Pancreas (tissue), 10 donors: ENCODE measurements around the gene GPX7. TPM values are rescaled to one million over a fixed set of nuclear protein-coding genes. Genes with fewer than 3 reads are reported as not detected.

ENCODE experiments used
- ATAC-seq, 4 donors: fragments of 200-7000 bp; cut with Tn5 transposase; one replicate each; pipeline versions ENCODE4 v1.8.0 to v1.9.1; 2020; ENCODE audit warnings: mild to moderate bottlenecking in 4 of 4, moderate library complexity in 4 of 4
- DNase-seq, 6 donors: peaks; one replicate each; pipeline ENCODE4 v3.0.0-alpha.2; 2020
- FAIRE-seq: peaks from 2 replicates; lab custom pipeline; 2012; peaks lifted over from hg19 to GRCh38; lab: Jason Lieb, UNC
- H3K27ac ChIP-seq, 4 donors: fragments of 200-600 bp; sonication (generic); 1 replicate in 3 of 4; 2 replicates in 1 of 4; pipeline versions ENCODE4 v1.5.0 to v1.8.0; 2020
- H3K27me3 ChIP-seq, 4 donors: fragments of 200-600 bp; one replicate each; pipeline ENCODE4 v1.8.0; 2021
- H3K36me3 ChIP-seq, 3 donors: fragments of 200-600 bp; sonication (generic) in 1 of 3; one replicate each; pipeline versions ENCODE4 v1.5.0 to v1.8.0; 2020 to 2021
- H3K4me1 ChIP-seq, 3 donors: fragments of 200-600 bp; one replicate each; pipeline ENCODE4 v1.8.0; 2021
- H3K4me3 ChIP-seq, 4 donors: fragments of 200-600 bp; sonication (generic) in 2 of 4; one replicate each; pipeline versions ENCODE4 v1.5.0 to v1.8.0; 2020 to 2021
- H3K9me3 ChIP-seq, 4 donors: fragments of 200-600 bp; one replicate each; pipeline ENCODE4 v1.8.0; 2021
- WGBS, 2 donors: extraction: QIAGEN DNeasy Blood & Tissue Kit; methylation state at CpG; one replicate each; pipeline ENCODE4 v1.1.7; 2013; 5-methylcytosine and 5-hydroxymethylcytosine counted together
- intact Hi-C, 3 donors: fragments of 100-400 bp; cut with DNase I; formaldehyde crosslinking; loops; one replicate each; pipeline versions ENCODE4 v1.11.1 to v1.14.2; 2022
- polyA plus RNA-seq, 2 donors: library from polyadenylated mRNA; stranded (reverse); fragments of 200-250 nt; gene quantifications; one replicate each; pipeline ENCODE4 v1.2.3, GENCODE V29; 2013
- total RNA-seq, 6 donors: library from RNA; stranded (reverse); fragmentation: NEBNext Ultra II Directional in 4 of 6; extraction: Animal tissue kit (Norgen Biotek cat#: 25700) in 4 of 6; gene quantifications; one replicate each; pipeline versions ENCODE4 v1.2.1 to v1.2.4, GENCODE V29; 2021 to 2023
- TF ChIP-seq, protein P1 (sequence below), 4 donors: fragments of 200-600 bp; sonication (generic) in 3 of 4; IDR thresholded peaks; one replicate each; pipeline versions ENCODE4 v1.5.0 to v1.8.0; 2021; ENCODE audit warnings: antibody characterized with exemption in 4 of 4
- donor health status: healthy with polysubstance abuse.
- donor health status: DM: no; HTN: no; CAD: no; lungs with moderate emphysema.
- donor health status: DM: no; HTN: no; CAD: no.
- donor health status: control.
- donor health status: control.
- donor health status: Bipolar disorder and iron deficiency.
- donor health status: DM: yes; HTN: yes; CAD: no.
- donor health status: DM: no; HTN: no; CAD: no.
- donor health status: DM: no; HTN: no; CAD: no.
- donor health status: DM: yes; HTN: yes; CAD: no.

GPX7 gene
- total and polyA plus RNA-seq, 8 donors = 3.4 to 14.6 (median 9.0) TPM

- no peak overlapping the region for H3K27ac ChIP-seq
- H3K27me3 ChIP-seq = no peaks in the 10 kb centered on the region
- H3K9me3 ChIP-seq = no peaks in the 10 kb centered on the region
- no peaks in the 10 kb centered on the region for H3K4me1 ChIP-seq
- TF ChIP-seq, protein P1, sequence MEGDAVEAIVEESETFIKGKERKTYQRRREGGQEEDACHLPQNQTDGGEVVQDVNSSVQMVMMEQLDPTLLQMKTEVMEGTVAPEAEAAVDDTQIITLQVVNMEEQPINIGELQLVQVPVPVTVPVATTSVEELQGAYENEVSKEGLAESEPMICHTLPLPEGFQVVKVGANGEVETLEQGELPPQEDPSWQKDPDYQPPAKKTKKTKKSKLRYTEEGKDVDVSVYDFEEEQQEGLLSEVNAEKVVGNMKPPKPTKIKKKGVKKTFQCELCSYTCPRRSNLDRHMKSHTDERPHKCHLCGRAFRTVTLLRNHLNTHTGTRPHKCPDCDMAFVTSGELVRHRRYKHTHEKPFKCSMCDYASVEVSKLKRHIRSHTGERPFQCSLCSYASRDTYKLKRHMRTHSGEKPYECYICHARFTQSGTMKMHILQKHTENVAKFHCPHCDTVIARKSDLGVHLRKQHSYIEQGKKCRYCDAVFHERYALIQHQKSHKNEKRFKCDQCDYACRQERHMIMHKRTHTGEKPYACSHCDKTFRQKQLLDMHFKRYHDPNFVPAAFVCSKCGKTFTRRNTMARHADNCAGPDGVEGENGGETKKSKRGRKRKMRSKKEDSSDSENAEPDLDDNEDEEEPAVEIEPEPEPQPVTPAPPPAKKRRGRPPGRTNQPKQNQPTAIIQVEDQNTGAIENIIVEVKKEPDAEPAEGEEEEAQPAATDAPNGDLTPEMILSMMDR (IDR thresholded peaks at IDR 0.05) = no peak
- 63 to 74% methylated on average over 5 of the region's 5 CpGs for WGBS, 2 donors
- DNase-seq = no peak
- no peaks in the 10 kb centered on the region for H3K36me3 ChIP-seq
- no peak for ATAC-seq
- intact Hi-C loops = no loop called here
- FAIRE-seq = no peak
- no peak overlapping the region for H3K4me3 ChIP-seq
Observed at GRCh38 chr1:52567943-52568342, 34.2 kb upstream of the GPX7 start.

GRCh38 chr1:52569449-52570210 is 32.5 kb upstream of the GPX7 start:
- intact Hi-C loops = no loop called here
- Histone ChIP-seq H3K9me3 (no peaks in the 10 kb centered on the region), H3K4me1 (no peaks in the 10 kb centered on the region), H3K27ac (no peak overlapping the region), H3K27me3 (no peaks in the 10 kb centered on the region), H3K36me3 (no peaks in the 10 kb centered on the region), H3K4me3 (no peak overlapping the region)
- FAIRE-seq = no peak
- no peak for DNase-seq
- ATAC-seq = no peak
- TF ChIP-seq, protein P1 (IDR thresholded peaks at IDR 0.05) = no peak
- WGBS, 2 donors = 67 to 68% methylated on average over 7 of the region's 7 CpGs

GRCh38 chr1:52571783-52572182 is 30.4 kb upstream of the GPX7 start:
- H3K36me3 ChIP-seq = no peaks in the 10 kb centered on the region
- FAIRE-seq (no peak), ATAC-seq (no peak), DNase-seq (no peak)
- no peaks in the 10 kb centered on the region for H3K9me3 ChIP-seq
- no peaks in the 10 kb centered on the region for H3K4me1 ChIP-seq
- intact Hi-C loops = no loop called here
- no peak overlapping the region for H3K27ac ChIP-seq
- 74 to 82% methylated on average over 1 of the region's 1 CpG for WGBS, 2 donors
- no peaks in the 10 kb centered on the region for H3K27me3 ChIP-seq
- no peak overlapping the region for H3K4me3 ChIP-seq
- TF ChIP-seq, protein P1 (IDR thresholded peaks at IDR 0.05) = no peak

- H3K36me3 ChIP-seq = no peaks in the 10 kb centered on the region
- WGBS, 2 donors = 92 to 95% methylated on average over 4 of the region's 4 CpGs
- FAIRE-seq = no peak
Observed at GRCh38 chr1:52572387-52572786, 29.8 kb upstream of the GPX7 start.

More at GRCh38 chr1:52572387-52572786, 29.8 kb upstream of the GPX7 start:
- no peak for DNase-seq
- Histone ChIP-seq H3K4me3 (no peak overlapping the region), H3K9me3 (no peaks in the 10 kb centered on the region), H3K4me1 (no peaks in the 10 kb centered on the region), H3K27ac (no peak overlapping the region), H3K27me3 (no peaks in the 10 kb centered on the region)
- TF ChIP-seq, protein P1 (IDR thresholded peaks at IDR 0.05) = no peak
- intact Hi-C loops = no loop called here
- ATAC-seq = no peak
